Duodenal mucosa (tissue), 2 donors: ENCODE results near the gene WWOX.

Experiments
- H3K27ac ChIP-seq: one replicate; pipeline ENCODE4 v1.7.0; 2013; ENCODE audit warnings: low read depth, low read length
- H3K27me3 ChIP-seq, 2 donors: one replicate each; pipeline ENCODE4 v1.7.0; 2013; ENCODE audit warnings: low read length in 2 of 2, control low read depth in 1 of 2; ENCODE audit not compliant: insufficient read depth in 2 of 2, control insufficient read depth in 1 of 2
- H3K36me3 ChIP-seq, 2 donors: one replicate each; pipeline ENCODE4 v1.7.0; 2013; ENCODE audit warnings: low read length in 2 of 2, control low read depth in 1 of 2; ENCODE audit not compliant: insufficient read depth in 2 of 2, control insufficient read depth in 1 of 2
- H3K4me1 ChIP-seq, 2 donors: one replicate each; pipeline ENCODE4 v1.7.0; 2013; ENCODE audit warnings: low read length in 2 of 2, control low read depth in 1 of 2; ENCODE audit not compliant: insufficient read depth in 2 of 2, control insufficient read depth in 1 of 2
- H3K4me3 ChIP-seq, 2 donors: one replicate each; pipeline ENCODE4 v1.7.0; 2013; ENCODE audit warnings: low read length in 2 of 2, low read depth in 1 of 2
- H3K9ac ChIP-seq, 2 donors: one replicate each; pipeline ENCODE4 v1.7.0; 2013; ENCODE audit warnings: low read length in 2 of 2, low read depth in 1 of 2
- H3K9me3 ChIP-seq, 2 donors: one replicate each; pipeline ENCODE4 v1.7.0; 2013; ENCODE audit warnings: low read length in 2 of 2, control low read depth in 1 of 2; ENCODE audit not compliant: control insufficient read depth in 1 of 2

The WWOX gene

GRCh38 chr16:78751601-78752000 lies 652.1 kb downstream of the WWOX start:
- Histone ChIP-seq H3K27me3 (no peaks in the 10 kb centered on the region), H3K27ac (no peak overlapping the region), H3K4me3 (no peak overlapping the region), H3K4me1 (peaks cover 0 to 3% of the 10 kb centered on the region in 2 donors), H3K9ac (no peak overlapping the region), H3K9me3 (no peaks in the 10 kb centered on the region), H3K36me3 (no peaks in the 10 kb centered on the region)

GRCh38 chr16:78754713-78755112 lies 655.3 kb downstream of the WWOX start:
- Histone ChIP-seq H3K27me3 (no peaks in the 10 kb centered on the region), H3K9ac (no peak overlapping the region), H3K4me3 (no peak overlapping the region), H3K36me3 (no peaks in the 10 kb centered on the region), H3K9me3 (no peaks in the 10 kb centered on the region), H3K4me1 (peaks cover 0 to 3% of the 10 kb centered on the region in 2 donors), H3K27ac (no peak overlapping the region)

GRCh38 chr16:78755751-78756661 lies 656.6 kb downstream of the WWOX start:
- Histone ChIP-seq H3K9me3 (no peaks in the 10 kb centered on the region), H3K9ac (no peak overlapping the region), H3K36me3 (no peaks in the 10 kb centered on the region), H3K4me3 (no peak overlapping the region), H3K27me3 (no peaks in the 10 kb centered on the region), H3K4me1 (no peaks in the 10 kb centered on the region), H3K27ac (no peak overlapping the region)

- Histone ChIP-seq H3K27me3 (no peaks in the 10 kb centered on the region), H3K4me1 (no peaks in the 10 kb centered on the region), H3K9me3 (no peaks in the 10 kb centered on the region), H3K4me3 (no peak overlapping the region), H3K9ac (no peak overlapping the region), H3K36me3 (no peaks in the 10 kb centered on the region), H3K27ac (no peak overlapping the region)
These were observed 660.1 kb downstream of the WWOX start for GRCh38 chr16:78759596-78759995.

GRCh38 chr16:78760611-78761010 lies 661.2 kb downstream of the WWOX start:
- no peaks in the 10 kb centered on the region for H3K4me1 ChIP-seq

GRCh38 chr16:78761427-78761826 lies 662.0 kb downstream of the WWOX start:
- Histone ChIP-seq H3K9me3 (no peaks in the 10 kb centered on the region), H3K9ac (no peak overlapping the region), H3K27me3 (no peaks in the 10 kb centered on the region), H3K27ac (no peak overlapping the region), H3K4me3 (no peak overlapping the region), H3K4me1 (no peaks in the 10 kb centered on the region), H3K36me3 (no peaks in the 10 kb centered on the region)

More at GRCh38 chr16:78760611-78761010, 661.2 kb downstream of the WWOX start:
- Histone ChIP-seq H3K9ac (no peak overlapping the region), H3K27me3 (no peaks in the 10 kb centered on the region), H3K27ac (no peak overlapping the region), H3K9me3 (no peaks in the 10 kb centered on the region), H3K4me3 (no peak overlapping the region), H3K36me3 (no peaks in the 10 kb centered on the region)

- Histone ChIP-seq H3K9ac (no peak overlapping the region), H3K4me1 (no peaks in the 10 kb centered on the region), H3K27ac (no peak overlapping the region), H3K9me3 (no peaks in the 10 kb centered on the region), H3K36me3 (no peaks in the 10 kb centered on the region), H3K27me3 (no peaks in the 10 kb centered on the region), H3K4me3 (no peak overlapping the region)
These were observed 662.8 kb downstream of the WWOX start for GRCh38 chr16:78762222-78762621.

GRCh38 chr16:78763821-78764440 lies 664.5 kb downstream of the WWOX start:
- no peak overlapping the region for H3K27ac ChIP-seq
- no peaks in the 10 kb centered on the region for H3K27me3 ChIP-seq
- H3K4me1 ChIP-seq = no peaks in the 10 kb centered on the region
- H3K9me3 ChIP-seq = no peaks in the 10 kb centered on the region
- H3K36me3 ChIP-seq = no peaks in the 10 kb centered on the region
- no peak overlapping the region for H3K4me3 ChIP-seq
- H3K9ac ChIP-seq = no peak overlapping the region

- no peak overlapping the region for H3K9ac ChIP-seq
- H3K36me3 ChIP-seq = no peaks in the 10 kb centered on the region
- H3K27ac ChIP-seq = no peak overlapping the region
- no peaks in the 10 kb centered on the region for H3K9me3 ChIP-seq
- no peak overlapping the region for H3K4me3 ChIP-seq
- H3K4me1 ChIP-seq = no peaks in the 10 kb centered on the region
- H3K27me3 ChIP-seq = no peaks in the 10 kb centered on the region
These were observed 665.0 kb downstream of the WWOX start for GRCh38 chr16:78764478-78764877.

- H3K9me3 ChIP-seq = no peaks in the 10 kb centered on the region
These were observed 668.8 kb downstream of the WWOX start for GRCh38 chr16:78768226-78768625.

More at GRCh38 chr16:78768226-78768625, 668.8 kb downstream of the WWOX start:
- H3K4me1 ChIP-seq = peaks cover 0 to 5% of the 10 kb centered on the region in 2 donors
- no peaks in the 10 kb centered on the region for H3K27me3 ChIP-seq
- H3K36me3 ChIP-seq = no peaks in the 10 kb centered on the region
- H3K27ac ChIP-seq = no peak overlapping the region
- no peak overlapping the region for H3K4me3 ChIP-seq
- no peak overlapping the region for H3K9ac ChIP-seq
